Stimulated activated CD4-positive, alpha-beta T cell treated with anti-CD3 and anti-CD28 coated beads, Interleukin-1b, Interleukin-23, amount 100 ng/mL, for 4 hours (primary cell): Measurements from ENCODE around the gene ULK3.

Source experiments
- DNase-seq, 2 donors: peaks; one replicate each; pipeline ENCODE4 v3.0.0-alpha.2; 2020; ENCODE audit warnings: low read depth in 2 of 2

Gene ULK3

GRCh38 chr15:74822233-74822632 lies 20.7 kb downstream of the ULK3 start:
- no peak for DNase-seq

DNA sequence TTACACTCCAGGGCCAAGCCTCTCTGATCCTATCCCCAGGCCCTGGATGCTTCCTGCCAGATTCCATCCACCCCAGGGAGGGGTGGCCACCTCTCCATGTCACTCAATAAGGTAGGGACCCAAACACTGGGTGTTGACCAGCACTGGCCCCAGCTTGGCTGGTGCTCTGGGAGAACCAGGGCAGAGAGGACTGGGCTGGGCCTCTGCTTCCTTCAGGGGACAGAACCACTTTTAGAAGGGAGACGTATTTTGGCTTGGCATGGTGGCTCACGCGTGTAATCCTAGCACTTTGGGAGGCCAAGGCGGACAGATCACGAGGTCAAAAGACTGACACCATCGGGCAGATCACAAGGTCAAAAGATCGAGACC lies 21.2 kb downstream of the ULK3 start:
- no peak for DNase-seq

DNA sequence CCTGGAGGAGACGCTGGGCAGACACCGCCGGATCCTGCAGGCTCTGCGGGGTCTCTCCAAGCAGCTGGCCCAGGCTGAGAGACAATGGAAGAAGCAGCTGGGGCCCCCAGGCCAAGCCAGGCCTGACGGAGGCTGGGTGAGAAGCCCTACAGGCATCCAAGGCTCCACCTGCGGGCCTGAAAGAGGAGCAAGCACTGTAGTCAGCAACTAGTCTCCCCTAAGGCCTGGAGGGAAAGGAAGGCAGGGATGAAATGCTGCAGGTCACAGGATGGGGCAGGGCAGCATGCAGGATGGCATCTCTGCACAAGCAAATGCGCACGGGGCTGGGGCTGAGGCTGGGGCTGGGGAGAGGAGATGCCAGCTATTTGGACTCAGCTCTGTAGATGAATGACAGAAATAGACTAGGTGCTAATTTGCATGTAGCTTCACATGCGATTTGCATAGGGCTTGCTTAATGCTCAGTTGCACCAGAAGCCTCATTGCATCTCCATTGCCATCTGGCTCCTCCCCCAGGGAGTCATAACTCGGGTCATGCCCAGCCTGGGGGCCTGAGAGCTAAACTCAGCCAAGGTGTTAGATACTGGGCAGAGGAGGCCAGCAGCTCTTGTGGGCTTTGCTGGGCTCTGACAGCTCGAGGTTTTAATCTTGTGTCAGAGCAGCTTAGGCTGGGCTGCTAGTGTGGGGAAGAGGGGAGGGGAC lies 21.7 kb downstream of the ULK3 start:
- no peak for DNase-seq

GRCh38 chr15:74820056-74820455 lies 22.9 kb downstream of the ULK3 start:
- no peak for DNase-seq

- DNase-seq = no peak
Observed at GRCh38 chr15:74817370-74817737, 25.6 kb downstream of the ULK3 start.

DNA sequence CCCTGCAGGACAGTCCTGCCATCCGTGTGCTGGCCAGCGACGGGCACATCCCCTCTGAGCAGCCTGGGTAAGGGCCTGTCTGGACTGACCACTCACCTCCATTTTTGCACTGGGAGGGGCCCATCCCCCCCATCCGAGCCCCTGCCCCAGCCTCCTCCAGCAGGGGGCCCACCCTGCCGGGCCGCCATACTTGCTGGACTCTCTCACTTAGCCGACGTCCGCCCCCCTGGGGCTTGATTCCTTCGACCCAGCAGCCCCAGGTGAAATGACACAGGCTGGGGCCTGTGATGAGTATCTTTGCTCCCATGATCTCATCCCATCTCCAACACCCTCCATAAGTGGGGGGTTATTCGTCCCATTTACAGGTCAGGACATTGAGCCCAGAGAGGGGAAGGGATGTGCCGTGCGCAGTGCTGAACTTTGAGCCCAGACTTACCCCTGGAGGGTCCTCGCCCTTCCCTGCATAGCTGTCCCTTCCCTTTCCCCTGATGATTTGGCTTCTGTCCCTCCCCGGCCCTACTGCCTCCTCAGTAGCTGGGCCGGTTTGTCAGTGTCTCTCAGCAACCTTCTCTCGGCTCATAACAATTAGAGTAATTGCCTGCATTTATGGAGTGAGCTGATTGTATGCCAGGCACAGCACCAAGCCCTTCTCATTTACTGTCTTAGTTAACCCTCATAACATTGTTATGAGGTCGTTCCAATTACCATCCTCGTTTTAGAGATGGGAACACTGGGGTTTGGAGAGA lies 26.2 kb downstream of the ULK3 start:
- DNase-seq = no peak

DNA sequence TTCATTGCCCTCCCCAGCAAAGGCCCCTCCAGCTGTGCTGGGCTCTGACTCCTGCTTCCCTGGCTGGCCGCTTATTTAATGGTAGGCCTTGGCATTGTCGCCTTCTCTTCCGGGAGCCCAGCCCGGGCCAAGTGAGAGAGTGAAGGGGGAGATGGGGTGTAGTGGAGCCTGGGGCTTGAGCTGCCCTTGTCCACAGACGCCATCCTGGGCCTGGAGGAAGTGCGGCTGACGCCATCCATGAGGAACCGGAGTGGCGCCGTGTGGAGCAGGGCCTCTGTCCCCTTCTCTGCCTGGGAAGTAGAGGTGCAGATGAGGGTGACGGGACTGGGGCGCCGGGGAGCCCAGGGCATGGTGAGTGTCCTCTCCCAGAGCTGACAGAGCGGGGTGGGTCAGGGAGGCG lies 27.0 kb downstream of the ULK3 start:
- no peak for DNase-seq

GRCh38 chr15:74815121-74815934 lies 27.6 kb downstream of the ULK3 start:
- no peak for DNase-seq

DNA sequence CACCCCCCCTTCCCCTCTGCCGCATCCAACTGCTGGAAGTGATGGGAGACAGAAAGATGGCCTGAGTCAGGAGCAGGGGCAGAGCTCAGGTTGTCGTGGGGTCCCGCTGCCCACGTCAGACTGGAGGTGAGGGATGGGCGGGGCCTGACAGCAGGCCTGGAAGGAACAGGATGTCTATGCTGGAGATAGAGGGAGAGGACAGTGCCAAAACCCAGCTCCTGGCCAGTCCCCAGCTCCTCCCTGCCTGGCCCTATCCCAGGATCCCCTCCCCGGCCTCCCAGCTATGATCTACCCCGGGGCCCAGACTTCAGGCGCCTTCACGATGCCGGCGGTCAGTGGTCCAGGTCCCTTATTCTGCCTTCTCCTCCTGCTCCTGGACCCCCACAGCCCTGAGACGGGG lies 30.4 kb downstream of the ULK3 start, which contains the start of gene LMAN1L:
Gene LMAN1L (plus strand): TSS at position 303 of the 400 bp plus-strand sequence. CDS start 20 bp downstream, at position 323.
- DNase-seq = no peak

DNA sequence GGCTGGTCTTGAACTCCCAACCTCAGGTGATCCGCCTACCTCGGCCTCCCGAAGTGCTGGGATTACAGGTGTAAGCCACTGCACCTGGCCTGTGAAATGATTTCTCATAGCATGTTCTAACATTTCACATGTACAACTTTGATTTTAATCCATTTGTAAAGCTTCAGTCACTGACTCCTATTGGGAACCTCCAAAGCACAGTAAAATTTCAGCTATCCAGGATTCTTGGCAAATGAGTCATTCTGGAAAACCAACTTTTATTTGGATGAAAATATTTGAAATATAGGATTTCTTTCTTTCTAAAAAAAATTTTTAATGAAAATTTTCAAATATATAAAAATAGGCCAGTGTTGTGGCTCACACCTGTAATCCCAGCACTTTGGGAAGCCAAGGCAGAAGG lies 33.0 kb downstream of the ULK3 start:
- DNase-seq = no peak

GRCh38 chr15:74809242-74809641 lies 33.7 kb downstream of the ULK3 start:
- no peak for DNase-seq

DNA sequence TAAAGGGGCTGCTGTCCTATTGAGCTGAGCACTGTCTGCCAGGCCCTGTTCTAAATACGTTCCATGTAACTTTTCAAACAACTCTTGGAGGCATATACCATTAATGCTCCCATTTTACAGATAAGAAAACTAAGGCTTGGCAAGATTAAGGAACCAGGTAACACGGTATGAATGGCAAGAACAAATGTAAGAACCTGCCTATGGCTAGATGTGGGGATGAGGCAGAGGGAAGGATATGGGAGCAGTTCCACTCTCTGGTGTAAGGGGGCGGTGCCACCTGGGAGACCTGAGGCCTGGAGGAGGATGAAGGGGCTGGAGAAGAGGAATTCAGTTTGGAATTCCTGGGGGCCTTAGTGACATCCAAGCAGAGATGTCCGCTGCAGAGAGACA lies 34.1 kb downstream of the ULK3 start:
- no peak for DNase-seq

- DNase-seq = no peak
Observed at GRCh38 chr15:74808078-74808839, 34.7 kb downstream of the ULK3 start.

DNA sequence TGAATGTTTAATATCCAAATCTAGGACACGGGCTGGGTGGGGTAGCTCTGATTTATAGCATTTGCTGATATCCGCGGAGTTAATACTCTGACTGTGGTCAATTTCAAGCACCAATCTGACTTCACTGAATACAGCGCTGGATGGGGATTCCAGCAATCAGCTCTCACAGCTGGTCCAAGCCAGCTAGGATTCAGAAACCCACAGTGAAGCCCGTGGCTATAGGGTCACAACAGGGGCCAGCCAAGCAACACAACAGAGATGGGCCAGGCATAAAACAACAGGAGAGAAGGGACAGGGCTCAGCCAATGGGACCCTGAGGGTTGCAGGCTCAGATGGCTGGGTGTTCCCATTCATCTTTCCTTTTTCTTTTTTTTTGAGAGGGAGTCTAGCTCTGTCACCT lies 35.7 kb downstream of the ULK3 start:
- no peak for DNase-seq

DNA sequence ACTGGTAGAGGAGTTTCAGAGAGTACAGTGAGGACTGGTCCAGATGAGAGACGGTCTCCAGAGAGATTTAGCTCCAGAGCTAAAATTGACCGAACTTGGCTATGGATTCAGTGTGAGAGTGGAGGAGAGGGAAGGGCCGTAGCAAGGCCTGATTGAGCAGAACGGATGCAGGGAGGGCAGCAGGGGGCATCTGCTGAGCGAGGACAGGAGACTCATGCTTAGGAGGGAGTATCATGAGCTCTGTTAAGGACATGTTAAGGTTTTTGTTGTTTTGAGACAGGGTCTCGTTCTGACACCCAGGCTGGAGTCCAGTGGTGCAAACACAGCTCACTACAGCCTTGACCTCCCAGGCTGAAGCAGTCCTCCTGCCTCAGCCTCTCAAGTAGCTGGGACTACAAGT lies 38.0 kb downstream of the ULK3 start:
- no peak for DNase-seq

DNA sequence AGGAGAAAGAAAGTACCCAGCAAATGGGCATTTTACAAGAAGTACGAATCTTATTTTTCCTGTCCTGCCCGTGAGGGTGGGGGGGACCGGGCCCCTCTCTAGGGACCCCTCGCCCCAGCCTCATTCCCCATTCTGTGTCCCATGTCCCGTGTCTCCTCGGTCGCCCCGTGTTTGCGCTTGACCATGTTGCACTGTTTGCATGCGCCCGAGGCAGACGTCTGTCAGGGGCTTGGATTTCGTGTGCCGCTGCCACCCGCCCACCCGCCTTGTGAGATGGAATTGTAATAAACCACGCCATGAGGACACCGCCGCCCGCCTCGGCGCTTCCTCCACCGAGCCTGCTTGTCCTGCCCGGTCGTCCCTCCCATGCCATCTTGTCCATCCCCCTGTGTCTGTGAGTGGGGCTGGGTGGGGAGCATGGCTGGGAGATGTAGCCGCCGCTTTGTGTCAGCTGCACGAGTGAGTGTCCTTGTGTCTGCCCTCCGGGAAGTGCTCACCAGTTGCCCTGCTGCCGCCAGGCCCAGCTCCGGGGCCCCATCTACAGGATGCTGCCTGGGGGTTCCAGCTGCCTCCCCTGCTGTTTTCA lies 40.0 kb downstream of the ULK3 start:
- DNase-seq = no peak

DNA sequence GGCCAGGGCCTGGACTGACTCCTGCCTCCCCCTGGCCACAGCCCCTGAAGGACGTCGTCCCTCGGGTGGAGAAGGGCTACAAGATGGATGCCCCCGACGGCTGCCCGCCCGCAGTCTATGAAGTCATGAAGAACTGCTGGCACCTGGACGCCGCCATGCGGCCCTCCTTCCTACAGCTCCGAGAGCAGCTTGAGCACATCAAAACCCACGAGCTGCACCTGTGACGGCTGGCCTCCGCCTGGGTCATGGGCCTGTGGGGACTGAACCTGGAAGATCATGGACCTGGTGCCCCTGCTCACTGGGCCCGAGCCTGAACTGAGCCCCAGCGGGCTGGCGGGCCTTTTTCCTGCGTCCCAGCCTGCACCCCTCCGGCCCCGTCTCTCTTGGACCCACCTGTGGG lies 40.7 kb downstream of the ULK3 start:
- DNase-seq = no peak

DNA sequence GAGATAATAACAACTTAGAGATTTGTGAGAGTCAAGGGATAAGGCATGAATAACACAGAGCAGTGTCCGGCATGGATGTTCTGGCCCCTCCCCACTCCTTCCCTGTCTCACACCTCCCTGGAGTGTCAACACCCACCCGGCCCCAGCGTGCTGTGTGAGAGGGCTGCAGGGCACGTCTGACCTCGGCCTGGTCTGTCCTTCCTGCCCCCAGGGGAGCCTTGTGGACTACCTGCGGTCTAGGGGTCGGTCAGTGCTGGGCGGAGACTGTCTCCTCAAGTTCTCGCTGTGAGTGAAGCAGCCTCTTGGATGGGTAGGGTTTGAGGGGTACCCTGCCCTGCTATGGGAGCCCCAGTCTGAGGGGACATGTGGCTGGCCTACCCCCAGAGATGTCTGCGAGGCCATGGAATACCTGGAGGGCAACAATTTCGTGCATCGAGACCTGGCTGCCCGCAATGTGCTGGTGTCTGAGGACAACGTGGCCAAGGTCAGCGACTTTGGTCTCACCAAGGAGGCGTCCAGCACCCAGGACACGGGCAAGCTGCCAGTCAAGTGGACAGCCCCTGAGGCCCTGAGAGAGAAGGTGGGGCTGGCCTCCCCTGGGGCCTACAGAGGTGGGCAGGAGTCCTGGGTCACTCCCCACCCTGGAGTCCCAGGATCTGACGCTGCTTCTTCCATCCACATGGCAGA lies 41.5 kb downstream of the ULK3 start:
- no peak for DNase-seq

GRCh38 chr15:74800559-74801094 lies 42.3 kb downstream of the ULK3 start:
- no peak for DNase-seq

GRCh38 chr15:74799856-74800558 lies 42.9 kb downstream of the ULK3 start:
- DNase-seq = peak; percentile 80 to 82
